ENCODE data around the gene KRTAP3-1.
"Not testable (repeated sequence)": the region's sequence is repeated elsewhere in the genome, so short reads cannot be mapped to it uniquely, and the experiment has no call there.

Gene KRTAP3-1

GRCh38 chr17:41008811-41009210 is at the start of gene KRTAP3-1:
KRTAP3-1 (minus strand) TSS chr17:41009128; CDS start chr17:41009074, 54 bp downstream.
- peak in 1 of 2 experiments; percentile 64 for DNase-seq

GRCh38 chr17:41057547-41057946 is 48.6 kb upstream of the KRTAP3-1 start:
- no peak for DNase-seq

GRCh38 chr17:41055130-41055529 is 46.2 kb upstream of the KRTAP3-1 start, which contains the start of gene KRTAP2-2:
KRTAP2-2 (minus strand) TSS chr17:41055230; CDS start chr17:41055211, 19 bp downstream.
- DNase-seq = not testable (repeated sequence)

- DNase-seq = not testable (repeated sequence)
Measured at GRCh38 chr17:41054556-41054955, 45.6 kb upstream of the KRTAP3-1 start.

GRCh38 chr17:41054025-41054424 is 45.1 kb upstream of the KRTAP3-1 start:
- DNase-seq = no peak

DNA sequence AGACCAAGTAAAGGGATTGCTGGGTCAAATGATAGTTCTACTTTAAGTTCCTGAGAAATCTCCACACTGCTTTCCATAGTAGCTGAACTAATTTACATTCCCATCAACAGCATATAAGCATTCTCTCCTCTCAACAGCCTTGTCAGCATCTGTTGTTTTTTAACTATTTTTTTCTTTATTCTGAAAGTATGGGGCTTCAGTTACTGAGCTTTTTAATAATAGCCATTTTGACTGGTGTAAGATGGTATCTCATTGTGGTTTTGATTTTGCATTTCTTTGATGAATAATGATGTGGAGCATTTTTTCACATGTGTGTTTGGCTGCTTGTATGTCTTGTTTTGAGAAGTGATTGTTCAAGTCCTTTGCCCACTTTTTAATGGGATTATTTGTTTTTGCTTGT is 43.6 kb upstream of the KRTAP3-1 start:
- DNase-seq = no peak

DNA sequence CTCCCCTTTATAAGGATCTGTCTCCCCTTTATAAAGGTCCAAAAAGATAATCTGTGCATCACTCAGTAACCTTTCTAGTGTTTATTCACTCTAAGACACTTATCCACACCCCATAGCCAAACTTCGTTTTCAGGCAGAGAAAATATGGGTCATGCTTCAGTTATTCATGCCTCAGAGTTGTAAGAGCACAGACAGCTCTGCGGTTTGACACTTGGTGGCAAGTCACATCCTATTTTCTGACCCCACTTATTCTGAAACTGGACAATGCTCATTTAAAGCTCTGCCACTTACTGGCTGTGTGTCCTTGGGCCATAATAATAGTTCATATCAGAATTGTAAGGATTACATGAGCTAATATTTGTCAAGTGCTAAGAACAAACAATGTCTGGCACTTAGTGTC is 40.2 kb upstream of the KRTAP3-1 start:
- no peak for DNase-seq

GRCh38 chr17:41048441-41048840 is 39.5 kb upstream of the KRTAP3-1 start:
- DNase-seq = no peak

DNA sequence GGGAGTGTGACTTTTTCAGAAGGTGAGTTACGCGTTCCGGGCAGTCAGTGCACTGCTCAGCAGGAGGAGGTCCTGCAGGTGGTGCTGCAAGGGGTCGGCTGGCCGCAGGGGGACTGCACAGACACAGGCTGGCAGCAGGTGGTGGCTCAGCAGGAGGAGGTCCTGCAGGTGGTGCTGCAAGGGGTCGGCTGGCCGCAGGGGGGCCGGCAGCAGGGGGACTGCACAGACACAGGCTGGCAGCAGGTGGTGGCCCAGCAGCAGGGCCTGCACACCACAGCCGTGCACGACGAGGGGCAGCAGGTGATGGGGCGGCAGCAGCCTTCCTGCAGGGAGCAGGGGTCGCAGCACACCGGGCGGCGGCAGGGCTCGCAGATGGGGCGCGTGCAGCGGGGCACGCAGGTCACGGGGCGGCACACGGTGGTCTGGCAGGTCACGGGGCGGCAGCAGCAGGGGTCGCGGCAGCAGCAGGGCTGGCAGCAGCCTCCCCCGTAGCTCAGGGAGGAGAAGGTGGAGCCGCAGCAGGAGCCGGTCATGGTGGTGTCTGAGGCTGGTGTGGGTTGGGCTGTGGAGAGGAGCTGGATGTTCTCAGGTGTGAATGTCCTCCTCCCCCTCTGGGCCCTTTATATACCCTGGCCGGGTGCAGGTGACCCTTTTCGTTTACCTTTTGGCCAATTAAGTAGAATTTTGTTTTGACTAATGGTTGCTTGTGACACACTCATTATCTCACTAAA is 38.0 kb upstream of the KRTAP3-1 start, which contains the start of gene KRTAP2-1:
Gene KRTAP2-1, minus strand, starts transcription at position 582 of the 731 bp plus-strand sequence. Its CDS starts 49 bp downstream, at position 533.
- not testable (repeated sequence) for DNase-seq

DNA sequence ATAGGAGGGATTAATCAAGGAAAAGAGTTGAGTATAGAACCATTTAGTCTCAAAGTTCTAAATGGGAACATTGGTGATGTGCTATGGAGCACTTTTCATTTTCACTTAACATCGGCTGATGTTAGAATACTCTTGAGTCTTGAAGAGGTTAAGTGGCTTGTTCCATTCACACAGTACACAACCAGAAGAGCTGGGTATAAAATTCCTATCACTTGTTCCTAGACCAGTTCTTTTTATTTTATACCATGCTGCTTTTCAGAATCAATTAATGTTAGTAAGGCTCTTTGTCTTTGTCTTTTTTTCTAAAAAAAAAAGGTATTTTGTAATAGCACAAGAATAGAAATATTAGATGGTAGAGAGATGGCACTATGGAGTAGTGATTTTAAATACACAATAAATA is 34.0 kb upstream of the KRTAP3-1 start:
- DNase-seq = no peak

- not testable (repeated sequence) for DNase-seq
Measured at GRCh38 chr17:41040783-41041571, 32.0 kb upstream of the KRTAP3-1 start, which contains the start of gene KRTAP1-1. KRTAP1-1 (minus strand) TSS chr17:41041450; CDS start chr17:41041397, 53 bp downstream.

- DNase-seq = no peak
Measured at GRCh38 chr17:41037853-41038350, 29.0 kb upstream of the KRTAP3-1 start.

DNA sequence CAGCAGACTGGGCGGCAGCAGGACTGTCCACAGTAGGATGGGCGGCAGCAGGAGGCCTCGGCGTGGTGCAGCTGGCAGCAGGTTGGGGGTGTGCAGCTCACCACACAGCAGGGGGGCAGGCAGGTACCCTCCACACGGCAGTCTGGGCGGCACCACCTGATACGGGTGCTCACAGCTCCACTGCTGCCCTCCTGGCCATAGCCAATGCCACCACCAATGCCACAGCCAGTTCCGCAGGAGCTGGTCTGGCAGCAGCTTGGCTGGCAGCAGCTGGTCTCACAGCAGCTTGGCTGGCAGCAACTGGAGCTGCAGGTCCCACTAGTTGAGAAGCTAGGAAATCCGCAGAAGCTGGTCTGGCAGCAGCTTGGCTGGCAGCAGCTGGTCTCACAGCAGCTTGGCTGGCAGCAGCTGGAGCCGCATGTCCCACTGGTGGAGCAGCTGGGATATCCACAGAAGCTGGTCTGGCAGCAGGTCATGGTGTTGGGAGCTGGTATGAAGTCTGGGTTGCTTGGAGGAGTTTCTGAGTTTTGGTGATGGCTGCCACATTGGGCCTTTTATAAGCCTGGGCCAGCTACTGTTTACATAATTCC is 25.5 kb upstream of the KRTAP3-1 start, which contains the start of gene KRTAP1-3:
Gene KRTAP1-3, minus strand, starts transcription at position 529 of the 590 bp plus-strand sequence. Its CDS starts 53 bp downstream, at position 476.
- DNase-seq = peak in 1 of 2 experiments; percentile 6

- no peak for DNase-seq
Measured at GRCh38 chr17:41029633-41030245, 20.8 kb upstream of the KRTAP3-1 start, which contains the start of gene KRTAP1-4. KRTAP1-4 (minus strand) TSS chr17:41030195; CDS start chr17:41030078, 117 bp downstream.

DNA sequence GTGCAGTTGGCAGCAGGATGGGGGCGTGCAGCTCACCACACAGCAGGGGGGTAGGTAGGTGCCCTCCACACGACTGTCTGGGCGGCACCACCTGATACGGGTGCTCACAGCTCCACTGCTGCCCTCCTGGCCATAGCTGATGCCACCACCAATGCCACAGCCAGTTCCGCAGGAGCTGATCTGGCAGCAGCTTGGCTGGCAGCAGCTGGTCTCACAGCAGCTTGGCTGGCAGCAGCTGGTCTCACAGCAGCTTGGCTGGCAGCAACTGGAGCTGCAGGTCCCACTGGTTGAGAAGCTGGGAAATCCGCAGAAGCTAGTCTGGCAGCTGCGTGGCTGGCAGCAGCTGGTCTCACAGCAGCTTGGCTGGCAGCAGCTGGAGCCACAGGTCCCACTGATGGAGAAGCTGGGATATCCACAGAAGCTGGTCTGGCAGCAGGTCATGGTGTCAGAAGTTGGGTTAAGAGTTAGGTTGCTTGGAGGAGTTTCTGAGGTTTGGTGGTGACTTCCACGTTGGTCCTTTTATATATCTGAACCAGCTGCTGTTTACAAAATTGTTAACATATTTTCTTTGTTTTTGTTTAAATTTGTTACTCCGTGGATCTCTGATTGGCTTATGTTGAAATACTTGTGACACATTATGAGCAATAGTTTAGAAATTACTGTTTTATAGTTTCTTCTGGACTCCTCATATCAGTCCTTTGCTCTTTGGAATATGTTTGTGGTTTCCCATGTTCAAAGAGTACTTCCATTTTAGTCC is 18.0 kb upstream of the KRTAP3-1 start, which contains the start of gene KRTAP1-5:
Gene KRTAP1-5, minus strand, starts transcription at position 494 of the 757 bp plus-strand sequence. Its CDS starts 53 bp downstream, at position 441.
- no peak for DNase-seq

GRCh38 chr17:41024697-41025096 is 15.8 kb upstream of the KRTAP3-1 start:
- DNase-seq = no peak

DNA sequence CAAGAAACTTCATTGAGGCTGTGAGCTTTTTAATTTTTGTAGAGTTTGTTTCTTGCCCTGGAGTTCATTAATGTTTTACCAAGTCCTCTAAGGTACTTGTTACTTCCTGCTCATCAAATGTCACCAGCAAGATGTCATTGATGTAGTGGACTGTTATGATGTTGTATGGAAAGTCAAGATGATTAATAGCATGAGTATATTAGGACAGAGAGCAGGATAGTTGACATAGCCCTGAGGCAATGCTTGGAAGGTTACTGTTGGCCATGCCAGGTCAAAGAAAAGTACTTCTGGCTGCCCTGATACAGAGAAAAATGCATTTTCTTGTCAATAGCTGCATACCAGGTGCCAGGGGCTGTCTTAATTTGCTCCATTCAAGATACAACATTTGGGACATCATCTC is 11.4 kb upstream of the KRTAP3-1 start:
- no peak for DNase-seq

DNA sequence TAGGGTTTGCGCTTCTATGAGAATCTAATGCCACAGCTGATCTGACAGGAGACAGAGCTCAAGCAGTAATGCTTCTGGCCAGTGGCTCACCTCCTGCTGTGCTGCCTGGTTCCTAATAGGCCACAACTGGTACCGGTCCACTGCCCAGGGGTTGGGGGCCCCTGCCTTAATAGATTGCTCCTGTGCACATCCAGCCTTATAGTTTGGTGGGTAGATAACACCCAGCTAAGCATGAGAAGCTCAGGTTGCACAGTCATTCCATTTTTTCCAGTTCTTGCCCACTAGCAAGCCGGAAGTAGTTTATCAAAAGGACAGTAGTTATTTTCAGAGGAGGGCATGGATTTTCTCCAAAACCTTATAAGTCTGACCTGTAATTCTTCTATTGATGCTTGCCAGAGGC is 10.5 kb upstream of the KRTAP3-1 start:
- no peak for DNase-seq

DNA sequence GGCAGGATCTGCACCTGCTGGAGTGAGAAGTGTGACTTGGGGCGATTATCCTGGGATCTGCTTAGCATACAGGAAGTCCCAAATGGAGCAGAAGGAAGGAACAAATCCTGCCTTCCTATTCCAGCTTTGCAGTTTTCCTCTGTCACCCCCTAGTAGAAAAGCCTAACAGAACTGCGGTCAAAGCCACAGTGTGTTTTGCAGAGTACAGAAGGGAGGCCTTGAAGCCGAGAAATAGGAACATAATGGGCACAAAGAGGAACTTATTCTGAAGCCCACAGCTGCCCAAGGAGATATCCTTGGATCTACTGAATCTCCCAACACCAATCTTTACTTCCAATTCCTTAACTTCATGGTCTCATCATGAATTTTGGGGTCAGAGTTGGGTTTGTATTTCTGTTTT is 9.6 kb upstream of the KRTAP3-1 start:
- no peak for DNase-seq

DNA sequence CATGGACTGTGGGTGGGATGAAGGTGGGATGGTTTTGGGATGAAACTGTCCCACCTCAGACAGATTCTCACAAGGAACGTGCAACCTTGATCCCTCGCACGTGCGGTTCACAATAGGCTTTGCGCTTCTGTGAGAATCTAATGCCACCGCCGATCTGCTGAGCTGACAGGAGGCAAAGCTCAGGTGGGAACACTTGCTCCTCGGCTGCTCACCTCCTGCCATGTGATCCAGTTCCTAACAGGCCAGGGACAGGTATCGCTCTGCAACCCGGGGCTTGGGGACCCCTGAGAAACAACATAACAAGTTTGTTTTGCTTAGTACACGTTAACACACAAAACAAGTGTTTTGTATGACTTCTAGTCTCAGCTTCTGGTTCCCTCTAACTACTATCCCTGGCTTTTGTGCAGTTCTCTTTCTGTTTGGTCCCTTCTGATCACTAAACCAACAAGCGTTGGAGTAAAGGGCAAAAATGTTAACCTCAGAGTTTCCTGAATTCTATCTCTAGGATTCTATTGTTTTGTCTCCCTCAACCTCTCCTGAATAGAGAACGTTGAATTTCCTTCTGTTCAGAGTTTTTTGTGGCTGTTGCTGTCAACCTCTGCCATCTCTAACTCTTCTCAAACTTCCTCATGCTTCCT is 7.8 kb upstream of the KRTAP3-1 start:
- no peak for DNase-seq

DNA sequence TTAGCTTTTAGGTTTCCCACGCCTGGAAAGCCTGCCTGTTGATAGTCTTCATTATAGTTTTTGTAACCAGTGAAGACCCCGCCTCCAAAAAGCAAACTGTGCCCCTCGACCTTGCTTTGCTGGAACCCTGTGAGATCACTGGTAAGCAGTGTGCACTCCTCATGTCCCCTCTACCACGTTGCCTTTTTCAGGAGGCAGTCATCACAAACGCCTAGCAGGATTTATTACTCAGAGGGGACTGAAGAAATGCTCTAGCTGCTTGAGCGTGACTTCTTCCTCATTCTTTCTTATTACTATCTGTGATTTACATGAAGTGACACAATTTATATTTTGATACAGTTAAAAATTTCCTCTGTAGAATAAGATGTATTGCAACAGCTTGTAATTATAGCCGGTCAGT is 6.5 kb upstream of the KRTAP3-1 start:
- no peak for DNase-seq

Data from SHP77 (cell line).